Hepatocyte (in vitro differentiated cells): Measurements from ENCODE around the gene SLC2A13. TPM values are rescaled to one million over a fixed set of nuclear protein-coding genes. Genes with fewer than 3 reads are reported as not detected.

Source experiments
- DNase-seq: peaks from one replicate; pipeline ENCODE4 v3.0.0-alpha.2; 2016; ENCODE audit warnings: low spot score
- H2AFZ ChIP-seq: fragments of 200-600 bp; sonication (generic); 2 replicates; pipeline ENCODE4 v1.6.0; 2016; ENCODE audit warnings: antibody characterized with exemption, mild to moderate bottlenecking
- H3K27ac ChIP-seq: fragments of 200-600 bp; sonication (generic); 2 replicates; pipeline ENCODE4 v1.5.1; 2016; ENCODE audit warnings: mild to moderate bottlenecking
- H3K27me3 ChIP-seq: fragments of 200-600 bp; sonication (generic); 2 replicates; pipeline ENCODE4 v1.6.1; 2016
- H3K36me3 ChIP-seq: fragments of 200-600 bp; sonication (generic); replicated peaks from 2 replicates; pipeline ENCODE4 v1.5.1; 2016; ENCODE audit warnings: low read depth; ENCODE audit not compliant: insufficient read depth
- H3K4me1 ChIP-seq: fragments of 200-600 bp; sonication (generic); 2 replicates; pipeline ENCODE4 v1.5.1; 2016; ENCODE audit warnings: mild to moderate bottlenecking, moderate library complexity; ENCODE audit not compliant: insufficient read depth
- H3K4me2 ChIP-seq: fragments of 200-600 bp; sonication (generic); 2 replicates; pipeline ENCODE4 v1.6.0; 2016
- H3K4me3 ChIP-seq: fragments of 200-600 bp; sonication (generic); 2 replicates; pipeline ENCODE4 v1.5.1; 2016; ENCODE audit warnings: mild to moderate bottlenecking
- H3K79me2 ChIP-seq: fragments of 200-600 bp; sonication (generic); 2 replicates; pipeline ENCODE4 v1.6.0; 2017; ENCODE audit warnings: mild to moderate bottlenecking
- H3K9me2 ChIP-seq: fragments of 200-600 bp; sonication (generic); replicated peaks from 2 replicates; pipeline ENCODE4 v1.6.0; 2017; ENCODE audit warnings: mild to moderate bottlenecking; ENCODE audit not compliant: insufficient read depth
- H3K9me3 ChIP-seq: fragments of 200-600 bp; sonication (generic); 2 replicates; pipeline ENCODE4 v1.5.1; 2016; ENCODE audit warnings: low read depth, mild to moderate bottlenecking
- H4K20me1 ChIP-seq: fragments of 200-600 bp; sonication (generic); 2 replicates; pipeline ENCODE4 v1.6.0; 2016; ENCODE audit warnings: mild to moderate bottlenecking; ENCODE audit not compliant: insufficient read depth, poor library complexity, severe bottlenecking
- EZH2 ChIP-seq: fragments of 200-600 bp; sonication (generic); IDR thresholded peaks from 2 replicates; pipeline ENCODE4 v1.6.1; 2016; ENCODE audit warnings: antibody characterized with exemption, mild to moderate bottlenecking, borderline replicate concordance
- EZH2phosphoT487 ChIP-seq: fragments of 200-600 bp; sonication (generic); IDR thresholded peaks from one replicate; pipeline ENCODE4 v1.6.1; 2018; ENCODE audit warnings: antibody characterized with exemption, mild to moderate bottlenecking, low read depth, moderate library complexity; ENCODE audit not compliant: unreplicated experiment, severe bottlenecking
- WGBS: methylation state at CpG from one replicate; pipeline ENCODE4 v1.1.6; 2016; ENCODE audit warnings: low lambda C conversion rate; ENCODE audit errors: missing lambda C conversion rate; 5-methylcytosine and 5-hydroxymethylcytosine counted together
- polyA plus RNA-seq: library from polyadenylated mRNA; unstranded; fragments of >200 nt; fragmentation: Nextera tagmentation; extraction: Ambion mirVana; gene quantifications from 2 replicates; pipeline ENCODE4 v1.2.1, GENCODE V29; 2016
- total RNA-seq: library from RNA; depleted of rRNA; stranded (reverse); fragments of >200 nt; gene quantifications from 2 replicates; pipeline ENCODE4 v1.2.3, GENCODE V29; 2014
- TF ChIP-seq, protein P1 (sequence below): fragments of 200-600 bp; sonication (generic); IDR thresholded peaks from 2 replicates; pipeline ENCODE4 v1.5.1; 2016; ENCODE audit warnings: antibody characterized with exemption, mild to moderate bottlenecking; ENCODE audit not compliant: poor library complexity

The SLC2A13 gene
- total and polyA plus RNA-seq, 2 experiments from 2014 or later: 12.1 to 21.1 TPM

DNA sequence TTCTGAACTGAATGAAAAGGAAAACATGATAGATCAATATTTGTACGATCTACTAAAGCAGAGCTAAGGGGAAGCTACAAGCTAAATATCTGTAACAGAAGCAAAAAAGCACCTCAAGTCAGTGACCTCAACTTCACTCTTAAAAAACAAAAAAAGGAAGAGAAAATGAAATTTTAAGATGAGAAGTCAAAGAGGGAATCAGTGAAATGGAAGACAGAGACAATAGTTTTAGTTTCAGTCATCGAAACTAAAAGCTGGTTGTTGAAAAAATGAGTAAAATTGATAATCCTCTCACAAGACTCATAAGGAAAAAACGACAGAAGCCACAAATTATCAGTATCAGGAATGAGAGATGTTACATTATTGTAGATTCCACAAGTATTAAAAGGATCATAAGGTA, 11.9 kb upstream of the SLC2A13 start:
- 77% methylated on average over 3 of the region's 3 CpGs for WGBS
- Histone ChIP-seq H2AFZ (no peak overlapping the region), H3K4me1 (no peaks in the 10 kb centered on the region), H3K79me2 (no peaks in the 10 kb centered on the region), H3K9me2 (no peaks in the 10 kb centered on the region), H3K4me2 (no peak overlapping the region), H4K20me1 (no peaks in the 10 kb centered on the region), H3K9me3 (no peaks in the 10 kb centered on the region), H3K36me3 (no peaks in the 10 kb centered on the region), H3K27ac (no peak overlapping the region), H3K27me3 (no peaks in the 10 kb centered on the region), H3K4me3 (no peak overlapping the region)
- DNase-seq: no peak
- TF ChIP-seq EZH2phosphoT487 (no peak), EZH2 (no peak)
- TF ChIP-seq, protein P1, sequence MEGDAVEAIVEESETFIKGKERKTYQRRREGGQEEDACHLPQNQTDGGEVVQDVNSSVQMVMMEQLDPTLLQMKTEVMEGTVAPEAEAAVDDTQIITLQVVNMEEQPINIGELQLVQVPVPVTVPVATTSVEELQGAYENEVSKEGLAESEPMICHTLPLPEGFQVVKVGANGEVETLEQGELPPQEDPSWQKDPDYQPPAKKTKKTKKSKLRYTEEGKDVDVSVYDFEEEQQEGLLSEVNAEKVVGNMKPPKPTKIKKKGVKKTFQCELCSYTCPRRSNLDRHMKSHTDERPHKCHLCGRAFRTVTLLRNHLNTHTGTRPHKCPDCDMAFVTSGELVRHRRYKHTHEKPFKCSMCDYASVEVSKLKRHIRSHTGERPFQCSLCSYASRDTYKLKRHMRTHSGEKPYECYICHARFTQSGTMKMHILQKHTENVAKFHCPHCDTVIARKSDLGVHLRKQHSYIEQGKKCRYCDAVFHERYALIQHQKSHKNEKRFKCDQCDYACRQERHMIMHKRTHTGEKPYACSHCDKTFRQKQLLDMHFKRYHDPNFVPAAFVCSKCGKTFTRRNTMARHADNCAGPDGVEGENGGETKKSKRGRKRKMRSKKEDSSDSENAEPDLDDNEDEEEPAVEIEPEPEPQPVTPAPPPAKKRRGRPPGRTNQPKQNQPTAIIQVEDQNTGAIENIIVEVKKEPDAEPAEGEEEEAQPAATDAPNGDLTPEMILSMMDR: no peak

DNA sequence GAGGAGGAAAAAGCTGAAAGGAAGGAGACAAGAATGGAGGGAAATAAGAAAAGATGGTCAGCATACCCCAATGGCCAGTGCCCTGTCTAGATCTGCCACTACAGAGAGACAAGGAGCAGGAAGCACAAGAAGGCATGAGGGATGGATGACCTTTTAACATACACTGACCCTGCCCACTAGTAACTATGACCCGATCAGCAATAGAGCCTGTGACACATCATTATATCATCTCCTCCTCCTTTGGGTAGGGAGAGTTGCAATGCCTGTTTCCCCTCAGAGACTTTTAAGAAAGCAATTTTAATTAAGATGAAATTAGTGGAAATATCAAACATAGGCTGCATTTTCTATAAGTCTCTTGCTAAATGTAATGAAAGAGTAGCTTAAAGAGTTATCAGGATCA, 4.7 kb upstream of the SLC2A13 start:
- H3K4me3 ChIP-seq: no peak overlapping the region
- no peaks in the 10 kb centered on the region for H4K20me1 ChIP-seq
- no peaks in the 10 kb centered on the region for H3K36me3 ChIP-seq
- H3K9me2 ChIP-seq: no peaks in the 10 kb centered on the region
- no peak for DNase-seq
- no peaks in the 10 kb centered on the region for H3K4me1 ChIP-seq
- no peaks in the 10 kb centered on the region for H3K79me2 ChIP-seq
- TF ChIP-seq EZH2 (no peak), EZH2phosphoT487 (no peak)
- TF ChIP-seq, protein P1: no peak
- H3K27ac ChIP-seq: no peak overlapping the region
- no peak overlapping the region for H2AFZ ChIP-seq
- no peaks in the 10 kb centered on the region for H3K9me3 ChIP-seq
- 81% methylated on average over 1 of the region's 1 CpG for WGBS
- H3K27me3 ChIP-seq: no peaks in the 10 kb centered on the region
- H3K4me2 ChIP-seq: no peak overlapping the region

DNA sequence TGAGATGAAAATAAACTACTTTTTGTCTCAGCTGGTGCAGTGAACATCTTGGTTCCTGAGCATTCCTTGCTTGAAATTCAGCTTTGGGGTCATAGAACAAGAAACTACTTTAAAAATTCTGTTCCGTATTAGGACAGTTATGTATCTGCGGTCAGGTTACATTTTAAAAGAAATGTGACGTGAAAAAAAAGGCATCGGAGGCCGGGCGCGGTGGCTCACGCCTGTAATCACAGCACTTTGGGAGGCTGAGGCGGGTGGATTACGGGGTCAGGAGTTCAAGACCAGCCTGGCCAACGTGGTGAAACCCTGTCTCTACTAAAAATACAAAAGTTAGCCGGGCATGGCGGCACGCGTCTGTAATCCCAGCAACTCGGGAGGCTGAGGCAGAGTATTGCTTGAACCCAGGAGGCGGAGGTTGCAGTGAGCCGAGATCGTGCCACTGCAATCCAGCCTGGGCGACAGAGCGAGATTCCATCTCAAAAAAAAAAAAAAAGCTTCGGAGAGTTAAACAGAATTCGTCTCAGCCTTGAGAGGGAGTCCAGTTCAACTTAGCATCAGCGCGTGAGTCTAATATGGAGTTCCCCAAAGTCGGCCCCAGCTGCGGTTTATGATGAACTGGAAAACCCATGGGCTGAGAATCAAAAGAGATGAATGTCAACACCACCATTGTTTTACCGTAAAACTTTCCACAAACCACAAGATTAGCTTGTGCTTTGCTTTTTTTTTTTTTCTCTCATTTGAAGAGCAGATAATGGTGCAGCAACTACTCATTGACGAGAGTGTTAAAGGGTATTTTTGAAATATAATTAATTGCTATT, 2.1 kb upstream of the SLC2A13 start:
- peaks cover 15% of the 10 kb centered on the region for H3K4me1 ChIP-seq
- no peak overlapping the region for H3K27ac ChIP-seq
- H2AFZ ChIP-seq: no peak overlapping the region
- H3K9me2 ChIP-seq: no peaks in the 10 kb centered on the region
- H4K20me1 ChIP-seq: peaks cover 6% of the 10 kb centered on the region
- no peaks in the 10 kb centered on the region for H3K27me3 ChIP-seq
- peaks cover 21% of the 10 kb centered on the region for H3K79me2 ChIP-seq
- TF ChIP-seq, protein P1: no peak
- TF ChIP-seq EZH2phosphoT487 (no peak), EZH2 (no peak)
- DNase-seq: no peak
- H3K4me3 ChIP-seq: no peak overlapping the region
- no peaks in the 10 kb centered on the region for H3K36me3 ChIP-seq
- H3K9me3 ChIP-seq: no peaks in the 10 kb centered on the region
- 90% methylated on average over 29 of the region's 29 CpGs for WGBS
- no peak overlapping the region for H3K4me2 ChIP-seq
